Glutamatergic neuron (in vitro differentiated cells): ENCODE data around the gene SECISBP2. TPM values are rescaled to one million over a fixed set of nuclear protein-coding genes. Genes with fewer than 3 reads are reported as not detected.

ENCODE experiments used
- DNase-seq: peaks from one replicate; pipeline ENCODE4 v3.0.0; 2022
- H3K27ac Mint-ChIP-seq: one replicate; pipeline ENCODE4 v1.8.0; 2020; ENCODE audit warnings: mild to moderate bottlenecking, mixed read lengths, inconsistent platforms; ENCODE audit not compliant: unreplicated experiment
- H3K27me3 Mint-ChIP-seq: one replicate; pipeline ENCODE4 v1.8.0; 2020; ENCODE audit warnings: mild to moderate bottlenecking, moderate library complexity, mixed read lengths, inconsistent platforms; ENCODE audit not compliant: unreplicated experiment
- H3K36me3 Mint-ChIP-seq: one replicate; pipeline ENCODE4 v1.8.0; 2020; ENCODE audit warnings: mild to moderate bottlenecking, mixed read lengths, inconsistent platforms; ENCODE audit not compliant: unreplicated experiment
- H3K4me1 Mint-ChIP-seq: one replicate; pipeline ENCODE4 v1.8.0; 2020; ENCODE audit warnings: mild to moderate bottlenecking, low read depth, mixed read lengths, inconsistent platforms; ENCODE audit not compliant: unreplicated experiment
- H3K4me3 Mint-ChIP-seq: one replicate; pipeline ENCODE4 v1.8.0; 2020; ENCODE audit warnings: mild to moderate bottlenecking, mixed read lengths, inconsistent platforms; ENCODE audit not compliant: unreplicated experiment
- H3K9me3 Mint-ChIP-seq: one replicate; pipeline ENCODE4 v1.8.0; 2020; ENCODE audit warnings: mild to moderate bottlenecking, moderate library complexity, mixed read lengths, inconsistent platforms; ENCODE audit not compliant: unreplicated experiment
- total RNA-seq: library from RNA; stranded (reverse); fragmentation: NEBNext Ultra II Directional; extraction: Animal tissue kit (Norgen Biotek cat#: 25700); gene quantifications from one replicate; pipeline ENCODE4 v1.2.1, GENCODE V29; 2021; ENCODE audit not compliant: unreplicated experiment
- TF ChIP-seq, protein P1 (sequence below): fragments of 200-600 bp; sonication (generic); IDR thresholded peaks from one replicate; pipeline ENCODE4 v1.5.0; 2021; ENCODE audit not compliant: partially characterized antibody, unreplicated experiment

The SECISBP2 gene
- total RNA-seq, 1 donor from 2014 or later: 86.4 TPM

DNA sequence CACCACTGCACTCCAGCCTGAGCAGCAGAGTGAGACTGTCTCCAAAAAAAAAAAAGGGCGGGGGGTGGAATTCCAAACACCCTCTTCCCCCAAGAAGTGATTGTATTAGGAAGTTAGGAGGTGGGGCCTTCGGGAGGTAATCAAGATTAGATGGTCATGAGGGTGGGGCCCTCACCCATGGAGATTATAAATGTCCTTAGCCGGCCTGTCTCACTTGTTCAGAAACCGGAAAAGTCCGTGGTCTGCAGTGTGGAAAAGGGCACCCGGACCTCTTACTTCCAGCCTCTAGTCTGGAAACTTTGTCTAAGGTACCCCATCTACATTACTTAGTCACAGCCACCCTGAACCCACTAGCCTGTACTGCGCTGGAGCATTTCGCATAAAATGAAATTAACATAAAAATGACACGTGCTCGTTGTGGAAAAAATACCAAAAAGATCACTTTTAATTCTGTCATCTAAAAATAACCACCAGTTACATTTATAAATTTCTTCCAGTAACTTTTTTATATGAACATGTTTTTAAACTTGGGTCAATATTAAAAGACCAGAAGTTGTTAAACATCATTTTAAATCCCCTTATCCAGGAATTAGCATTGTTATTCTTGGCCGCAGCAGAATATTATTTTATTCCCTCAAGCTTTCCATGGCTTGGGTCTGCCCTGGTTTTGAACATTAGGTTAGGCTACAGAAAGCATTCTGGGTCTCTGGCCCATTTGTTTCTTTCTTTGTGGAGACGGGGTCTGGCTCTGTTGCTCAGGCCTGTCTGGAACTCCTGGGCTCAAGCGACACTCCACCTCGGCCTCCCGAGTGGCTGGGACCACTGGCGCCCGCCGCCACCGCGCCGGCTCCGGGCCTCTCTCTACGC is 8.5 kb upstream of the SECISBP2 start:
- Mint-ChIP-seq H3K4me1 (peaks cover 12% of the 10 kb centered on the region), H3K9me3 (peaks cover 8% of the 10 kb centered on the region), H3K36me3 (no peaks in the 10 kb centered on the region), H3K27me3 (peaks cover 12% of the 10 kb centered on the region), H3K27ac (peak overlapping the region; percentile 90), H3K4me3 (peak overlapping the region; percentile 95)
- DNase-seq: no peak
- TF ChIP-seq, protein P1, sequence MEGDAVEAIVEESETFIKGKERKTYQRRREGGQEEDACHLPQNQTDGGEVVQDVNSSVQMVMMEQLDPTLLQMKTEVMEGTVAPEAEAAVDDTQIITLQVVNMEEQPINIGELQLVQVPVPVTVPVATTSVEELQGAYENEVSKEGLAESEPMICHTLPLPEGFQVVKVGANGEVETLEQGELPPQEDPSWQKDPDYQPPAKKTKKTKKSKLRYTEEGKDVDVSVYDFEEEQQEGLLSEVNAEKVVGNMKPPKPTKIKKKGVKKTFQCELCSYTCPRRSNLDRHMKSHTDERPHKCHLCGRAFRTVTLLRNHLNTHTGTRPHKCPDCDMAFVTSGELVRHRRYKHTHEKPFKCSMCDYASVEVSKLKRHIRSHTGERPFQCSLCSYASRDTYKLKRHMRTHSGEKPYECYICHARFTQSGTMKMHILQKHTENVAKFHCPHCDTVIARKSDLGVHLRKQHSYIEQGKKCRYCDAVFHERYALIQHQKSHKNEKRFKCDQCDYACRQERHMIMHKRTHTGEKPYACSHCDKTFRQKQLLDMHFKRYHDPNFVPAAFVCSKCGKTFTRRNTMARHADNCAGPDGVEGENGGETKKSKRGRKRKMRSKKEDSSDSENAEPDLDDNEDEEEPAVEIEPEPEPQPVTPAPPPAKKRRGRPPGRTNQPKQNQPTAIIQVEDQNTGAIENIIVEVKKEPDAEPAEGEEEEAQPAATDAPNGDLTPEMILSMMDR: no peak

DNA sequence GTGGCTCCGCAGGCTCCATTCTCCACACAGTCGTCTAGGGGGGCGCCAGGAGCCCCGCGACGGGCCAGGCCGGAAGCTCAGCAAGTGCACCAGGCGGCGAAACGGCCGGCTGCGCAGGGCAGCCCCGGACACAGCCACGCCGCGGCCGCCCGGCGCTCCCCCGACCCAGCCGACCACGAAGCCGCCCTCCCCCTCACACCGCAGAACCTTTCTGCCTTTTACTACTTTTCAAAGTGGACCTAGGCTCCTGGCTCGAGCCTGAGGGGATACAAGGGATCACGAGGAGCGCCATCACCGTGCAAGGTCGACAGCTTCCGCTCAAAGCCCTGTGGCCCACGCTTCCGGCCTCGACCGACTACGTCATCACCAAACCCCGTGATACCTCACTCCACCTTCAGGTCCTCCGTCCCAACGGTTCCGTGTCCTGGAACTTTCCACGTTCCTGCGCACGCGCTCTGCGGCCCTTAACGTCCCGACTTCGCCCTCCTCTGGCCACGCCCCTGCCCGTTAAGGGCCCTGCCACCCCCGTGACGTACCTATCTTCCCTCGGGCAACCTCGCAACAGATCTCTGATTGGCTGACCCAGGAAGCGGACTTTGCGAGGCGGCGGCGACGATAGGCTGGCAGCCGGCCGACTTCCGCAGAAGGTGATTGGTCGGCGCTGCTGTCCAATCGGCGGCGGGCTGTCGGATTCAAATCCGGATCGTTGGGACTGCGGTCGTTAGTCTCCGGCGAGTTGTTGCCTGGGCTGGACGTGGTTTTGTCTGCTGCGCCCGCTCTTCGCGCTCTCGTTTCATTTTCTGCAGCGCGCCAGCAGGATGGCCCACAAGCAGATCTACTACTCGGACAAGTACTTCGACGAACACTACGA is 7.6 kb upstream of the SECISBP2 start, which contains the start of gene CKS2:
Gene CKS2, plus strand, starts transcription at position 721 of the 871 bp plus-strand sequence. Its CDS starts 98 bp downstream, at position 819.
- H3K4me1 Mint-ChIP-seq: peaks cover 12% of the 10 kb centered on the region
- peak within 1 kb of the TSS; percentile 96 for H3K4me3 Mint-ChIP-seq
- H3K9me3 Mint-ChIP-seq: peaks cover 8% of the 10 kb centered on the region
- peak; percentile 100 for DNase-seq
- peaks cover 12% of the 10 kb centered on the region for H3K27me3 Mint-ChIP-seq
- peak within 1 kb of the TSS; percentile 99 for H3K27ac Mint-ChIP-seq
- H3K36me3 Mint-ChIP-seq: no peaks in the 10 kb centered on the region
- TF ChIP-seq, protein P1: no peak

DNA sequence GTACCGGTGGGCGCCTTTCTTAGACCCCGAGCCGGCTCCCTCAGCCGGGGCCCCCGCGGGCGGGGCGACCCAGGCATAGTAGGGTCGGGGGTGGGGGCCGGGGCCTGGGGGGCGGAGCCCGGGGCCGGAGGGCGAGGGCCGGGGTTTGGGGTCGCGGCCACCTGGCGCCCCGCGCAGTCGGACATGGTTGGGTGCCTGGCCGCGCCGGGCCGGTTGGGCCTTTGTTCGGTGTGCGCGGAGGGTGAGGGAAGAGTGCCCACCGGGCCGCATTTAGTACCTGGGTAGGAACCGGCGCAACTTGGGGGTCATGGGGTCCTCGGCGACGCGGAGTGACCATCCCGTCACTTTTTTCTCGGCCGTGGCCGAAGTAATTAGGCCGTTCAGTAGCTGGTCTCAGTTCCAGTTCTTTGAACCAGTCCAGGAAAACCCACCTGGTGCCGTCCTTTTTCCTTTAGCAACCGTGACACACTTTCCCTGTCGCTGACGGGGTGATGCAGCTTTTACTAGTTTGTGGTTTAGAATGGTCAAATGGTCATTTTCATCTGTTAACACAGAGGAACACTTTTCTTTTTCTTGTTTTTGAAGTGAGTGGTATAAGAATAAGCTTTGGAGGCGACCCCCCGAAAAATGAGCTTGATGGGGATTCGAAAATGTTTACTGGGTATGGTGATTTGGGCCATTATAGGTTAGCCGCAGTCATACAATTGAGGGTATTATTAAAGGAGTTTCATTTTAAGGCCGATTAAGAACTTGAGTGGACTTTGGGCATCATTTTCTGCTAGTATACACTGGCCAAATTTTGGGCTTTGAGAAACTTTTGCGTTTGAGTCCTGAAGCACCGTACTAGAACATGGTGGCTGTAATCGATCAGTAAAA is 6.7 kb upstream of the SECISBP2 start:
- DNase-seq: peak; percentile 44
- Mint-ChIP-seq H3K4me1 (peaks cover 12% of the 10 kb centered on the region), H3K27ac (peak overlapping the region; percentile 99), H3K36me3 (no peaks in the 10 kb centered on the region), H3K4me3 (peak overlapping the region; percentile 96), H3K27me3 (peaks cover 12% of the 10 kb centered on the region), H3K9me3 (peaks cover 9% of the 10 kb centered on the region)
- TF ChIP-seq, protein P1: no peak

DNA sequence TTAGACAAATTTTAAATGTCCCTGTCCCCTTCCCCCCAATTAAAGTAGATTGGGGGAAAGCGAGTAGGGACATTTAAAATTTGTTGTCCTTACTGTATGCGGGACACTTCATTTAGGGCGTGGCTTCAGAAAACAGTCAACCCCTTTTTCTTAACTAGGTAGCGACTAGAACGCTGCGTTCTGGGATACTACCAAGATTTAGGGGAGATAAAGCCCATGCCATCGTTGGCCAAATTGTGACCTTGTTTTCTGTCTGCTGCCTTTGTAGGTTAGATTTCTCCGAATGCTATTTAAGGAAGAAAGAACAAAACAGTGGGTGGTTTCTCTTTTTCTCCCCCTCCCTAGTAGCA is 6.1 kb upstream of the SECISBP2 start:
- Mint-ChIP-seq H3K4me1 (peaks cover 12% of the 10 kb centered on the region), H3K36me3 (no peaks in the 10 kb centered on the region), H3K27ac (peak overlapping the region; percentile 89), H3K27me3 (peaks cover 12% of the 10 kb centered on the region), H3K9me3 (peaks cover 9% of the 10 kb centered on the region), H3K4me3 (peak overlapping the region; percentile 96)
- no peak for DNase-seq
- TF ChIP-seq, protein P1: no peak
